NOMO-1 treated with DMSO at 0.1 percent for 48 hours (cell line): ENCODE results near the gene AGBL1.
"Not testable (repeated sequence)": the region's sequence is repeated elsewhere in the genome, so short reads cannot be mapped to it uniquely, and the experiment has no call there.

Source experiments
- DNase-seq: peaks from one replicate; lab custom pipeline; 2025; ENCODE audit not compliant: unreplicated experiment; lab: John Stamatoyannopoulos, UW

The AGBL1 gene

GRCh38 chr15:87032295-87032694 lies 952.6 kb downstream of the AGBL1 start:
- no peak for DNase-seq

GRCh38 chr15:87033056-87033455 lies 953.4 kb downstream of the AGBL1 start:
- DNase-seq = no peak

- DNase-seq = no peak
Observed at GRCh38 chr15:87034886-87035285, 955.2 kb downstream of the AGBL1 start.

- no peak for DNase-seq
Observed at GRCh38 chr15:87038404-87038803, 958.7 kb downstream of the AGBL1 start.

- DNase-seq = not testable (repeated sequence)
Observed at GRCh38 chr15:87042619-87043018, 962.9 kb downstream of the AGBL1 start.

- no peak for DNase-seq
Observed at GRCh38 chr15:87045746-87046145, 966.1 kb downstream of the AGBL1 start.

GRCh38 chr15:87047203-87047965 lies 967.7 kb downstream of the AGBL1 start:
- no peak for DNase-seq
